ENCODE results near the gene PSENEN.

GRCh38 chr19:35768082-35768421 lies 22.6 kb downstream of the PSENEN start:
- TF ChIP-seq CTCF (IDR thresholded peaks at IDR 0.05; ENCODE audit: poor library complexity) (no peak), EZH2 (IDR thresholded peaks at IDR 0.05; ENCODE audit: borderline replicate concordance) (no peak), EZH2phosphoT487 (IDR thresholded peaks at IDR 0.05; ENCODE audit: low read depth, severe bottlenecking, unreplicated experiment) (no peak)
